Parathyroid adenoma (tissue), 2 donors: ENCODE data around the gene COL26A1.

ENCODE experiments used
- H2AFZ ChIP-seq: fragments of 300-600 bp; sonication (generic); one replicate; pipeline ENCODE4 v1.7.0; 2017; ENCODE audit warnings: antibody characterized with exemption, mild to moderate bottlenecking
- H3K27ac ChIP-seq: fragments of 300-600 bp; sonication (generic); one replicate; pipeline ENCODE4 v1.7.0; 2017
- H3K27me3 ChIP-seq: fragments of 300-600 bp; sonication (generic); one replicate; pipeline ENCODE4 v1.7.0; 2017; ENCODE audit warnings: low read length; ENCODE audit not compliant: control insufficient read depth, insufficient read depth
- H3K36me3 ChIP-seq: fragments of 300-600 bp; sonication (generic); one replicate; pipeline ENCODE4 v1.7.0; 2017; ENCODE audit warnings: low read length; ENCODE audit not compliant: control insufficient read depth, insufficient read depth
- H3K4me1 ChIP-seq: fragments of 300-600 bp; sonication (generic); one replicate; pipeline ENCODE4 v1.7.0; 2017; ENCODE audit warnings: control low read depth
- H3K4me2 ChIP-seq: fragments of 300-600 bp; sonication (generic); one replicate; pipeline ENCODE4 v1.7.0; 2017; ENCODE audit warnings: low read length
- H3K4me3 ChIP-seq: fragments of 300-600 bp; sonication (generic); one replicate; pipeline ENCODE4 v1.7.0; 2017; ENCODE audit warnings: low read depth, low read length
- H3K79me2 ChIP-seq: fragments of 300-600 bp; sonication (generic); one replicate; pipeline ENCODE4 v1.7.0; 2017; ENCODE audit warnings: control low read depth
- H3K9ac ChIP-seq: fragments of 300-600 bp; sonication (generic); one replicate; pipeline ENCODE4 v1.7.0; 2017; ENCODE audit warnings: mild to moderate bottlenecking
- H3K9me3 ChIP-seq: fragments of 300-600 bp; sonication (generic); one replicate; pipeline ENCODE4 v1.7.0; 2017; ENCODE audit warnings: low read length; ENCODE audit not compliant: control insufficient read depth
- CTCF ChIP-seq: fragments of 300-600 bp; sonication (generic); IDR thresholded peaks from one replicate; pipeline ENCODE4 v1.7.0; 2017; ENCODE audit warnings: antibody characterized with exemption, mild to moderate bottlenecking
- donor health status: primary hyperparathyroidism.

COL26A1 gene

GRCh38 chr7:101368422-101369165, 5.9 kb downstream of the COL26A1 start:
- Histone ChIP-seq H3K4me2 (no peak overlapping the region), H3K9me3 (no peaks in the 10 kb centered on the region)

GRCh38 chr7:101370836-101371235, 8.2 kb downstream of the COL26A1 start:
- no peak overlapping the region for H3K4me3 ChIP-seq
- H3K9me3 ChIP-seq, result no peaks in the 10 kb centered on the region
- no peaks in the 10 kb centered on the region for H3K36me3 ChIP-seq
- no peak overlapping the region for H3K27ac ChIP-seq
- H3K9ac ChIP-seq, result no peak overlapping the region
- H3K4me1 ChIP-seq, result no peaks in the 10 kb centered on the region
- peaks cover 18% of the 10 kb centered on the region for H3K79me2 ChIP-seq
- no peak overlapping the region for H3K4me2 ChIP-seq
- no peak overlapping the region for H2AFZ ChIP-seq
- no peaks in the 10 kb centered on the region for H3K27me3 ChIP-seq
- TF ChIP-seq CTCF, result no peak

More at GRCh38 chr7:101368422-101369165, 5.9 kb downstream of the COL26A1 start:
- H3K79me2 ChIP-seq, result peaks cover 20% of the 10 kb centered on the region
- H3K9ac ChIP-seq, result no peak overlapping the region
- TF ChIP-seq CTCF, result no peak
- H3K27me3 ChIP-seq, result no peaks in the 10 kb centered on the region
- H2AFZ ChIP-seq, result no peak overlapping the region
- H3K4me1 ChIP-seq, result peaks cover 7% of the 10 kb centered on the region
- H3K36me3 ChIP-seq, result no peaks in the 10 kb centered on the region
- H3K4me3 ChIP-seq, result no peak overlapping the region
- no peak overlapping the region for H3K27ac ChIP-seq

- no peaks in the 10 kb centered on the region for H3K9me3 ChIP-seq
- no peak for TF ChIP-seq CTCF
- H3K4me3 ChIP-seq, result no peak overlapping the region
- H3K79me2 ChIP-seq, result peaks cover 11% of the 10 kb centered on the region
- H3K27ac ChIP-seq, result no peak overlapping the region
- no peaks in the 10 kb centered on the region for H3K4me1 ChIP-seq
- H3K36me3 ChIP-seq, result no peaks in the 10 kb centered on the region
- H3K27me3 ChIP-seq, result no peaks in the 10 kb centered on the region
- H2AFZ ChIP-seq, result no peak overlapping the region
- no peak overlapping the region for H3K9ac ChIP-seq
- no peak overlapping the region for H3K4me2 ChIP-seq
Observed at GRCh38 chr7:101373812-101374614, 11.3 kb downstream of the COL26A1 start.

- Histone ChIP-seq H3K36me3 (no peaks in the 10 kb centered on the region), H3K79me2 (peaks cover 11% of the 10 kb centered on the region), H3K27ac (no peak overlapping the region), H2AFZ (no peak overlapping the region), H3K4me3 (no peak overlapping the region), H3K9ac (no peak overlapping the region), H3K9me3 (no peaks in the 10 kb centered on the region), H3K27me3 (no peaks in the 10 kb centered on the region), H3K4me1 (no peaks in the 10 kb centered on the region), H3K4me2 (no peak overlapping the region)
- no peak for TF ChIP-seq CTCF
Observed at GRCh38 chr7:101374990-101375389, 12.3 kb downstream of the COL26A1 start.
